AML-193 (cell line): Measurements from ENCODE around the gene ISOC1.

Experiments used
- DNase-seq, 2 experiments: peaks; one replicate each; lab custom pipeline; 2025; lab: John Stamatoyannopoulos, UW

The ISOC1 gene

GRCh38 chr5:129094924-129095899 lies 663 bp downstream of the ISOC1 start:
- DNase-seq, result peak; percentile 40 to 54

- peak in 1 of 2 experiments; percentile 7 for DNase-seq
These were observed 1.9 kb downstream of the ISOC1 start for GRCh38 chr5:129096382-129096991.

GRCh38 chr5:129097498-129098296 lies 3.1 kb downstream of the ISOC1 start:
- DNase-seq, result no peak

GRCh38 chr5:129098488-129099183 lies 4.1 kb downstream of the ISOC1 start:
- peak; percentile 17 to 36 for DNase-seq

GRCh38 chr5:129099184-129099569 lies 4.6 kb downstream of the ISOC1 start:
- no peak for DNase-seq

GRCh38 chr5:129101794-129102193 lies 7.2 kb downstream of the ISOC1 start:
- DNase-seq, result no peak

GRCh38 chr5:129103397-129103796 lies 8.8 kb downstream of the ISOC1 start:
- no peak for DNase-seq

GRCh38 chr5:129104915-129105455 lies 10.4 kb downstream of the ISOC1 start:
- no peak for DNase-seq

- DNase-seq, result no peak
These were observed 13.1 kb downstream of the ISOC1 start for GRCh38 chr5:129107637-129108036.

GRCh38 chr5:129110742-129111141 lies 16.2 kb downstream of the ISOC1 start:
- no peak for DNase-seq

GRCh38 chr5:129111351-129111750 lies 16.8 kb downstream of the ISOC1 start:
- no peak for DNase-seq

GRCh38 chr5:129112295-129112694 lies 17.7 kb downstream of the ISOC1 start:
- no peak for DNase-seq

- no peak for DNase-seq
These were observed 19.3 kb downstream of the ISOC1 start for GRCh38 chr5:129113867-129114266.

- no peak for DNase-seq
These were observed 20.1 kb downstream of the ISOC1 start for GRCh38 chr5:129114539-129115193.

- no peak for DNase-seq
These were observed 21.1 kb downstream of the ISOC1 start for GRCh38 chr5:129115680-129116079.

- DNase-seq, result no peak
These were observed 22.2 kb downstream of the ISOC1 start for GRCh38 chr5:129116797-129117196.

GRCh38 chr5:129118405-129118804 lies 23.9 kb downstream of the ISOC1 start:
- no peak for DNase-seq

GRCh38 chr5:129118826-129119225 lies 24.3 kb downstream of the ISOC1 start:
- DNase-seq, result no peak

- DNase-seq, result no peak
These were observed 25.6 kb downstream of the ISOC1 start for GRCh38 chr5:129120158-129120581.

GRCh38 chr5:129122560-129122959 lies 28.0 kb downstream of the ISOC1 start:
- no peak for DNase-seq

- DNase-seq, result no peak
These were observed 30.1 kb downstream of the ISOC1 start for GRCh38 chr5:129124608-129125007.
